GM12878 (cell line): ENCODE measurements around the gene P3H2. TPM values are rescaled to one million over a fixed set of nuclear protein-coding genes. Genes with fewer than 3 reads are reported as not detected.

Experiments
- BCL3 ChIP-seq: IDR thresholded peaks from 2 replicates; pipeline ENCODE4 v1.6.1; 2011; ENCODE audit warnings: borderline replicate concordance, low read depth, mild to moderate bottlenecking, moderate library complexity, low read length; ENCODE audit not compliant: insufficient read depth, poor library complexity, severe bottlenecking
- CREB1 ChIP-seq: IDR thresholded peaks from 2 replicates; pipeline ENCODE4 v1.6.1; 2012; ENCODE audit warnings: low read depth, mild to moderate bottlenecking, inconsistent platforms
- CREM ChIP-seq: IDR thresholded peaks from 2 replicates; pipeline ENCODE4 v1.6.1; 2014; ENCODE audit warnings: antibody characterized with exemption, low read depth
- CTCF ChIP-seq, 3 experiments: IDR thresholded peaks in 2 of 3; conservative IDR thresholded peaks in 1 of 3; 2 replicates each; pipeline ENCODE4 v1.5.1; 2011; ENCODE audit warnings: low read depth in 3 of 3, low read length in 3 of 3, mild to moderate bottlenecking in 3 of 3, control low read depth in 2 of 3, moderate library complexity in 2 of 3, inconsistent platforms in 1 of 3, mixed read lengths in 1 of 3; ENCODE audit not compliant: control insufficient read depth in 2 of 3, insufficient read depth in 1 of 3; ENCODE audit errors: extremely low read depth in 1 of 3
- EGR1 ChIP-seq, 2 experiments: IDR thresholded peaks; 1 replicate in 1 of 2; 2 replicates in 1 of 2; pipeline ENCODE4 v1.6.1; 2011 to 2012; ENCODE audit warnings: low read depth in 2 of 2, low read length in 2 of 2, borderline replicate concordance in 1 of 2, mild to moderate bottlenecking in 1 of 2, moderate library complexity in 1 of 2
- FOXM1 ChIP-seq: IDR thresholded peaks from 2 replicates; pipeline ENCODE4 v1.6.1; 2012; ENCODE audit warnings: low read depth, mild to moderate bottlenecking, inconsistent platforms, low read length, moderate library complexity
- GABPA ChIP-seq: IDR thresholded peaks from 2 replicates; pipeline ENCODE4 v1.6.1; 2014; ENCODE audit warnings: antibody characterized with exemption, low read depth, mild to moderate bottlenecking, inconsistent platforms
- HSF1 ChIP-seq: fragments of 150-350 bp; IDR thresholded peaks from 2 replicates; pipeline ENCODE4 v1.6.1; 2014; ENCODE audit warnings: mild to moderate bottlenecking, low read depth, low read length
- MTA3 ChIP-seq: IDR thresholded peaks from 2 replicates; pipeline ENCODE4 v1.6.1; 2012; ENCODE audit warnings: low read length, inconsistent platforms, borderline replicate concordance
- NFXL1 ChIP-seq: fragments of 450-650 bp; IDR thresholded peaks from 2 replicates; pipeline ENCODE4 v1.6.1; 2017; ENCODE audit warnings: antibody characterized with exemption, mild to moderate bottlenecking, borderline replicate concordance
- PKNOX1 ChIP-seq: fragments of 450-650 bp; IDR thresholded peaks from 2 replicates; pipeline ENCODE4 v1.6.1; 2016; ENCODE audit warnings: mild to moderate bottlenecking
- RELB ChIP-seq: fragments of 450-650 bp; IDR thresholded peaks from 2 replicates; pipeline ENCODE4 v1.6.1; 2017; ENCODE audit warnings: low read depth, mild to moderate bottlenecking, moderate library complexity
- SPI1 ChIP-seq: IDR thresholded peaks from 2 replicates; pipeline ENCODE4 v1.6.1; 2011; ENCODE audit warnings: low read depth, mild to moderate bottlenecking, low read length, moderate library complexity, borderline replicate concordance; ENCODE audit not compliant: insufficient read depth
- SREBF1 ChIP-seq: IDR thresholded peaks from 2 replicates; pipeline ENCODE4 v1.6.1; 2012; ENCODE audit warnings: mild to moderate bottlenecking, low read length
- SRF ChIP-seq, 2 experiments: IDR thresholded peaks; 2 replicates each; pipeline ENCODE4 v1.6.1; 2011; ENCODE audit warnings: low read depth in 2 of 2, low read length in 2 of 2, mild to moderate bottlenecking in 1 of 2, moderate library complexity in 1 of 2
- TCF12 ChIP-seq: IDR thresholded peaks from 2 replicates; pipeline ENCODE4 v1.6.1; 2011; ENCODE audit warnings: low read depth, mild to moderate bottlenecking, low read length
- USF2 ChIP-seq: IDR thresholded peaks from 2 replicates; pipeline ENCODE4 v1.6.1; 2011; ENCODE audit warnings: low read depth, low read length, improper control_type of control experiment, borderline replicate concordance
- WRNIP1 ChIP-seq: IDR thresholded peaks from 2 replicates; pipeline ENCODE4 v1.6.1; 2011; ENCODE audit warnings: low read depth, low read length, improper control_type of control experiment, borderline replicate concordance
- ZBED1 ChIP-seq: IDR thresholded peaks from 2 replicates; pipeline ENCODE4 v1.6.1; 2016; ENCODE audit warnings: borderline replicate concordance
- polyA plus RNA-seq, 11 experiments: library from polyadenylated mRNA; depleted of rRNA in 4 of 11; unstranded in 6 of 11; stranded (reverse) in 5 of 11; fragments of >200 nt; fragmentation: Nextera tagmentation in 4 of 11; fragmentation: Illumina TruSeq in 1 of 11; extraction: Ambion mirVana in 4 of 11; extraction: Trizol in 1 of 11; gene quantifications; 1 replicate in 1 of 11; 2 replicates in 10 of 11; pipeline versions ENCODE4 v1.2.1 to v1.2.3, GENCODE V29; 2011 to 2016; ENCODE audit warnings: inconsistent platforms in 2 of 11, missing spikeins in 2 of 11, low read depth in 1 of 11
- total RNA-seq, 4 experiments: library from RNA; depleted of rRNA in 3 of 4; stranded (reverse); fragments of >200 nt in 3 of 4; fragmentation: Illumina TruSeq in 1 of 4; extraction: Trizol in 1 of 4; gene quantifications; 2 replicates each; pipeline versions ENCODE4 v1.2.1 to v1.2.3, GENCODE V29; 2013 to 2021

The P3H2 gene
- total and polyA plus RNA-seq, 10 of the 15 experiments (the other 5 are each of a cell fraction or from before 2014, with no cell fraction given), result 27.0 to 97.6 (median 83.2) TPM

- TF ChIP-seq TCF12 (0 out of 2 replicates have a peak, but pooled peaks have one; percentile 40), GABPA (no peak), RELB (peak; percentile 49; the same call in 1 of the 2 replicates), SRF (IDR thresholded peaks at IDR 0.05; ENCODE audit: low read depth in 2 of 2, low read length in 2 of 2) (no peak; a peak in 1 of 4 replicates), CREM (peak; percentile 80; the same call in 1 of the 2 replicates), BCL3 (peak; percentile 82), WRNIP1 (no peak), HSF1 (no peak), SREBF1 (no peak), PKNOX1 (0 out of 2 replicates have a peak, but pooled peaks have one; percentile 26), MTA3 (peak; percentile 48; the same call in 1 of the 2 replicates), ZBED1 (peak; percentile 87; the same call in 1 of the 2 replicates), CREB1 (no peak), FOXM1 (peak; percentile 88; the same call in 1 of the 2 replicates), NFXL1 (no peak), SPI1 (no peak), USF2 (no peak), EGR1 (IDR thresholded peaks at IDR 0.05; ENCODE audit: borderline replicate concordance in 1 of 2, low read depth in 2 of 2, low read length in 2 of 2) (peak in 1 of 2 experiments; percentile 65; a peak in 1 of 3 replicates), CTCF (IDR thresholded peaks at IDR 0.05 in 2 of 3, conservative IDR thresholded peaks at IDR 0.05 in 1 of 3; ENCODE audit: control insufficient read depth in 2 of 3, extremely low read depth in 1 of 3, insufficient read depth in 1 of 3, low read depth in 3 of 3, low read length in 3 of 3) (no peak)
Observed at GRCh38 chr3:190096345-190096744, 24.4 kb downstream of the P3H2 start (continued).
